ENCODE measurements around the gene TPBGL. TPM values are rescaled to one million over a fixed set of nuclear protein-coding genes. Genes with fewer than 3 reads are reported as not detected.

Gene TPBGL
- total and polyA plus RNA-seq, 2 experiments from 2014 or later = 0.08 to 0.21 TPM

DNA sequence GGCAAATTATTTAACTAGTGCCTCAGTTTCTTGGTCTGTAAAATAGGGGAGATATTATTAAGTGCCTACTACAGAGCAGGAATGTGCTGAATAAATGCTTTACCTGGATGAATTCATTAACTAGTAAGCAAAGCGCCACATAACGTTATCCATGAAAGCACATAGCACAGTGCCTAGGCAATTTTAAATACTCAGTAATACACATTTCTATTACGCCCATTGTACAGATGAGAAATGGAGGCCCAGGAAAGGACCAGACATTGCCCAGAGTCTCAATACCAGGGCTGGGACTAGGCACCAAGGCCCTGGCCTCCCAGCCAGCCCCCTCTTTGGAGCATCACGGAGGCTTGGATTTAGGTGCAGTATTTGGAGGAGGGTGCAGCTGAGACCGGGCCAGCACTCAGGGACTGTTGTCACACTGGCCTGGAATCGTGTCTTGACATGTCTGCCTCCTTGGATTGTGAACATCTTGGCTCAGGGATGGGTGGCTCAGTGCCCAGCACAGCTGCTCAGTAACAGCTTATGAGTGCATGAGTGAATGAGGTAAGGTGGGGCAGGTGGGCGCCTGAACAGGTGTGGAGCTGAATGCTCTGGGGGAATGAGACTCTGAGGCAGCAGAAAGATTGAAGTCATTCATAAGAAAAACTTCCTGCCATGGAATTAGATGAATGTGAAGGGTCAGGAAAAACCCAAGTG is 42.1 kb upstream of the TPBGL start:
- H3K4me3 ChIP-seq = no peak overlapping the region
- Mint-ChIP-seq H3K36me3 (ENCODE audit: low read depth) (no peaks in the 10 kb centered on the region), H3K4me3 (no peak overlapping the region), H3K27me3 (ENCODE audit: insufficient read depth, low read depth, poor library complexity) (peaks cover 12% of the 10 kb centered on the region), H3K27ac (no peak overlapping the region), H3K4me1 (peaks cover 12% of the 10 kb centered on the region), H3K9me3 (no peaks in the 10 kb centered on the region)
- H3F3A ChIP-seq (replicated peaks; ENCODE audit: low read depth) = no peaks in the 10 kb centered on the region
- no peaks in the 10 kb centered on the region for H3K27me3 ChIP-seq (ENCODE audit: insufficient read depth)
- H3K79me2 ChIP-seq (replicated peaks; ENCODE audit: insufficient read depth) = no peaks in the 10 kb centered on the region
- H2AFZ ChIP-seq = no peak overlapping the region
- TF ChIP-seq, protein P1, sequence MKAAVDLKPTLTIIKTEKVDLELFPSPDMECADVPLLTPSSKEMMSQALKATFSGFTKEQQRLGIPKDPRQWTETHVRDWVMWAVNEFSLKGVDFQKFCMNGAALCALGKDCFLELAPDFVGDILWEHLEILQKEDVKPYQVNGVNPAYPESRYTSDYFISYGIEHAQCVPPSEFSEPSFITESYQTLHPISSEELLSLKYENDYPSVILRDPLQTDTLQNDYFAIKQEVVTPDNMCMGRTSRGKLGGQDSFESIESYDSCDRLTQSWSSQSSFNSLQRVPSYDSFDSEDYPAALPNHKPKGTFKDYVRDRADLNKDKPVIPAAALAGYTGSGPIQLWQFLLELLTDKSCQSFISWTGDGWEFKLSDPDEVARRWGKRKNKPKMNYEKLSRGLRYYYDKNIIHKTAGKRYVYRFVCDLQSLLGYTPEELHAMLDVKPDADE (IDR thresholded peaks at IDR 0.05) = no peak
- TF ChIP-seq ZNF114 (CRISPR knock-in tag; IDR thresholded peaks at IDR 0.05) = no peak
- TF ChIP-seq ZNF462 (CRISPR knock-in tag; IDR thresholded peaks at IDR 0.05) = no peak
- no peak for TF ChIP-seq ZNF331 (CRISPR knock-in tag; IDR thresholded peaks at IDR 0.05; ENCODE audit: low read depth)
- no peak for TF ChIP-seq EZH2phosphoT487 (IDR thresholded peaks at IDR 0.05; ENCODE audit: unreplicated experiment)
- no peak for TF ChIP-seq CREB1 (CRISPR knock-in tag; IDR thresholded peaks at IDR 0.05; ENCODE audit: low read depth)
- no peak for TF ChIP-seq POLR2AphosphoS5 (IDR thresholded peaks at IDR 0.05; ENCODE audit: low read depth)
- TF ChIP-seq REST (IDR thresholded peaks at IDR 0.05; ENCODE audit: unreplicated experiment) = no peak
- TF ChIP-seq NANOG (IDR thresholded peaks at IDR 0.05; ENCODE audit: borderline replicate concordance) = no peak
- TF ChIP-seq, protein P2, sequence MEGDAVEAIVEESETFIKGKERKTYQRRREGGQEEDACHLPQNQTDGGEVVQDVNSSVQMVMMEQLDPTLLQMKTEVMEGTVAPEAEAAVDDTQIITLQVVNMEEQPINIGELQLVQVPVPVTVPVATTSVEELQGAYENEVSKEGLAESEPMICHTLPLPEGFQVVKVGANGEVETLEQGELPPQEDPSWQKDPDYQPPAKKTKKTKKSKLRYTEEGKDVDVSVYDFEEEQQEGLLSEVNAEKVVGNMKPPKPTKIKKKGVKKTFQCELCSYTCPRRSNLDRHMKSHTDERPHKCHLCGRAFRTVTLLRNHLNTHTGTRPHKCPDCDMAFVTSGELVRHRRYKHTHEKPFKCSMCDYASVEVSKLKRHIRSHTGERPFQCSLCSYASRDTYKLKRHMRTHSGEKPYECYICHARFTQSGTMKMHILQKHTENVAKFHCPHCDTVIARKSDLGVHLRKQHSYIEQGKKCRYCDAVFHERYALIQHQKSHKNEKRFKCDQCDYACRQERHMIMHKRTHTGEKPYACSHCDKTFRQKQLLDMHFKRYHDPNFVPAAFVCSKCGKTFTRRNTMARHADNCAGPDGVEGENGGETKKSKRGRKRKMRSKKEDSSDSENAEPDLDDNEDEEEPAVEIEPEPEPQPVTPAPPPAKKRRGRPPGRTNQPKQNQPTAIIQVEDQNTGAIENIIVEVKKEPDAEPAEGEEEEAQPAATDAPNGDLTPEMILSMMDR (conservative IDR thresholded peaks at IDR 0.05; ENCODE audit: low read depth in 2 of 2) = no peak
- no peak for TF ChIP-seq JUNB (IDR thresholded peaks at IDR 0.05; ENCODE audit: unreplicated experiment)
- TF ChIP-seq EZH2 (IDR thresholded peaks at IDR 0.05; ENCODE audit: low read depth, unreplicated experiment) = no peak
- no peak for TF ChIP-seq STAT1 (IDR thresholded peaks at IDR 0.05; ENCODE audit: unreplicated experiment)
- ATAC-seq = no peak
- no peaks in the 10 kb centered on the region for H3K9me2 ChIP-seq (ENCODE audit: insufficient read depth)
- no peak overlapping the region for H3K4me2 ChIP-seq
- no peak for DNase-seq (ENCODE audit: low spot score)
- no peaks in the 10 kb centered on the region for H4K20me1 ChIP-seq (replicated peaks; ENCODE audit: insufficient read depth)
- H3K36me3 ChIP-seq (ENCODE audit: insufficient read depth) = no peaks in the 10 kb centered on the region
- H3K27ac ChIP-seq (ENCODE audit: low read depth) = no peak overlapping the region
- peaks cover 7% of the 10 kb centered on the region for H3K4me1 ChIP-seq (ENCODE audit: insufficient read depth)
